Myocyte (in vitro differentiated cells): ENCODE data around the gene SLC27A2. TPM values are rescaled to one million over a fixed set of nuclear protein-coding genes. Genes with fewer than 3 reads are reported as not detected.
"Not testable (repeated sequence)": the region's sequence is repeated elsewhere in the genome, so short reads cannot be mapped to it uniquely, and the experiment has no call there.

Experiments used
- DNase-seq: peaks from one replicate; pipeline ENCODE4 v3.0.0-alpha.2; 2012; ENCODE audit warnings: low read depth
- total RNA-seq: library from RNA; depleted of rRNA; stranded (reverse); fragments of >200 nt; gene quantifications from 2 replicates; pipeline ENCODE4 v1.2.3, GENCODE V29; 2014

SLC27A2 gene
- total RNA-seq, 1 donor from 2014 or later: not detected

GRCh38 chr15:50163719-50164410 is 18.1 kb upstream of the SLC27A2 start:
- no peak for DNase-seq

- DNase-seq: peak; percentile 36
Measured at GRCh38 chr15:50164458-50164857, 17.5 kb upstream of the SLC27A2 start.

- DNase-seq: no peak
Measured at GRCh38 chr15:50166216-50166615, 15.8 kb upstream of the SLC27A2 start.

- DNase-seq: no peak
Measured at GRCh38 chr15:50167110-50167509, 14.9 kb upstream of the SLC27A2 start.

- DNase-seq: no peak
Measured at GRCh38 chr15:50168379-50168778, 13.6 kb upstream of the SLC27A2 start.

- DNase-seq: peak; percentile 67
Measured at GRCh38 chr15:50168783-50169411, 13.1 kb upstream of the SLC27A2 start.

GRCh38 chr15:50172360-50172895 is 9.6 kb upstream of the SLC27A2 start:
- DNase-seq: not testable (repeated sequence)

- no peak for DNase-seq
Measured at GRCh38 chr15:50176869-50177268, 5.1 kb upstream of the SLC27A2 start.

- DNase-seq: no peak
Measured at GRCh38 chr15:50180091-50180490, 1.9 kb upstream of the SLC27A2 start.

GRCh38 chr15:50180582-50180981 is 1.4 kb upstream of the SLC27A2 start:
- no peak for DNase-seq

GRCh38 chr15:50181201-50181968 is 611 bp upstream of the SLC27A2 start:
- no peak for DNase-seq

GRCh38 chr15:50182219-50183013 is 420 bp downstream of the SLC27A2 start:
- no peak for DNase-seq

- DNase-seq: no peak
Measured at GRCh38 chr15:50183112-50183794, 1.3 kb downstream of the SLC27A2 start.

- no peak for DNase-seq
Measured at GRCh38 chr15:50184863-50185504, 3.0 kb downstream of the SLC27A2 start.

- DNase-seq: no peak
Measured at GRCh38 chr15:50186090-50186489, 4.1 kb downstream of the SLC27A2 start.

- no peak for DNase-seq
Measured at GRCh38 chr15:50186752-50187151, 4.8 kb downstream of the SLC27A2 start.

GRCh38 chr15:50187525-50187924 is 5.5 kb downstream of the SLC27A2 start:
- DNase-seq: no peak

GRCh38 chr15:50187997-50188396 is 6.0 kb downstream of the SLC27A2 start:
- DNase-seq: no peak

GRCh38 chr15:50188793-50189192 is 6.8 kb downstream of the SLC27A2 start:
- DNase-seq: not testable (repeated sequence)

- DNase-seq: no peak
Measured at GRCh38 chr15:50189633-50190032, 7.6 kb downstream of the SLC27A2 start.
